IMR-90 (cell line): ENCODE measurements around the gene HMOX2.

ENCODE experiments used
- BHLHE40 ChIP-seq: fragments of 150-350 bp; IDR thresholded peaks from 2 replicates; pipeline ENCODE4 v1.6.1; 2016; ENCODE audit warnings: mild to moderate bottlenecking, low read depth, low read length
- CHD1 ChIP-seq: IDR thresholded peaks from 2 replicates; pipeline ENCODE4 v1.6.1; 2012; ENCODE audit warnings: low read depth, low read length, improper control_type of control experiment
- CTCF ChIP-seq: conservative IDR thresholded peaks from 2 replicates; pipeline ENCODE4 v1.5.1; 2012; ENCODE audit warnings: mild to moderate bottlenecking, low read depth, low read length, improper control_type of control experiment
- FOS ChIP-seq: fragments of 150-350 bp; IDR thresholded peaks from 2 replicates; pipeline ENCODE4 v1.6.1; 2016; ENCODE audit warnings: low read depth, low read length
- MAFK ChIP-seq: IDR thresholded peaks from 2 replicates; pipeline ENCODE4 v1.6.1; 2012; ENCODE audit warnings: low read depth, low read length, improper control_type of control experiment
- MAZ ChIP-seq: IDR thresholded peaks from 2 replicates; pipeline ENCODE4 v1.6.1; 2012; ENCODE audit warnings: low read depth, mild to moderate bottlenecking, low read length, improper control_type of control experiment, moderate library complexity, borderline replicate concordance
- MXI1 ChIP-seq: IDR thresholded peaks from 2 replicates; pipeline ENCODE4 v1.6.1; 2012; ENCODE audit warnings: low read depth, mild to moderate bottlenecking, low read length, moderate library complexity, borderline replicate concordance
- NFE2L2 ChIP-seq: fragments of 150-350 bp; IDR thresholded peaks from 2 replicates; pipeline ENCODE4 v1.6.1; 2016; ENCODE audit warnings: low read depth, mild to moderate bottlenecking, low read length
- POLR2A ChIP-seq: IDR thresholded peaks from 2 replicates; pipeline ENCODE4 v1.6.1; 2012; ENCODE audit warnings: mild to moderate bottlenecking, low read depth, low read length
- RAD21 ChIP-seq: IDR thresholded peaks from 2 replicates; pipeline ENCODE4 v1.6.1; 2012; ENCODE audit warnings: low read length, improper control_type of control experiment
- RCOR1 ChIP-seq: IDR thresholded peaks from 2 replicates; pipeline ENCODE4 v1.6.1; 2012; ENCODE audit warnings: mild to moderate bottlenecking, low read length, improper control_type of control experiment; ENCODE audit not compliant: insufficient replicate concordance
- SMC3 ChIP-seq: fragments of 150-350 bp; IDR thresholded peaks from 2 replicates; pipeline ENCODE4 v1.6.1; 2016; ENCODE audit warnings: low read depth, mild to moderate bottlenecking, antibody characterized with exemption, low read length, moderate library complexity
- USF2 ChIP-seq: fragments of 150-350 bp; IDR thresholded peaks from 2 replicates; pipeline ENCODE4 v1.6.1; 2017; ENCODE audit warnings: mild to moderate bottlenecking, antibody characterized with exemption, low read length, low read depth
- TF ChIP-seq, protein P1 (sequence below): fragments of 150-350 bp; IDR thresholded peaks from 2 replicates; pipeline ENCODE4 v1.6.1; 2016; ENCODE audit warnings: low read depth, mild to moderate bottlenecking, low read length, moderate library complexity, borderline replicate concordance

- TF ChIP-seq CTCF, result no peak
- TF ChIP-seq RCOR1, result no peak
- TF ChIP-seq POLR2A, result no peak
- TF ChIP-seq MAZ, result no peak
- no peak for TF ChIP-seq USF2
- no peak for TF ChIP-seq SMC3
- TF ChIP-seq, protein P1, sequence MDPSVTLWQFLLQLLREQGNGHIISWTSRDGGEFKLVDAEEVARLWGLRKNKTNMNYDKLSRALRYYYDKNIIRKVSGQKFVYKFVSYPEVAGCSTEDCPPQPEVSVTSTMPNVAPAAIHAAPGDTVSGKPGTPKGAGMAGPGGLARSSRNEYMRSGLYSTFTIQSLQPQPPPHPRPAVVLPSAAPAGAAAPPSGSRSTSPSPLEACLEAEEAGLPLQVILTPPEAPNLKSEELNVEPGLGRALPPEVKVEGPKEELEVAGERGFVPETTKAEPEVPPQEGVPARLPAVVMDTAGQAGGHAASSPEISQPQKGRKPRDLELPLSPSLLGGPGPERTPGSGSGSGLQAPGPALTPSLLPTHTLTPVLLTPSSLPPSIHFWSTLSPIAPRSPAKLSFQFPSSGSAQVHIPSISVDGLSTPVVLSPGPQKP, result no peak
- no peak for TF ChIP-seq BHLHE40
- TF ChIP-seq FOS, result no peak
- TF ChIP-seq MXI1, result no peak
- TF ChIP-seq MAFK, result no peak
- no peak for TF ChIP-seq RAD21
- no peak for TF ChIP-seq NFE2L2
- TF ChIP-seq CHD1, result no peak
These were observed 71.9 kb downstream of the HMOX2 start for GRCh38 chr16:4548124-4548523.
